OCI-LY3 (cell line): ENCODE results near the gene PARP8.

ENCODE experiments used
- EZH2phosphoT487 ChIP-seq: fragments of 200-600 bp; shearing (Covaris generic); IDR thresholded peaks from 2 replicates; pipeline ENCODE4 v1.6.1; 2018; ENCODE audit warnings: antibody characterized with exemption, mixed run types, low read depth
- TF ChIP-seq, protein P1 (sequence below): fragments of 200-600, 300-600 bp; sonication (generic); IDR thresholded peaks from 2 replicates; pipeline ENCODE4 v1.5.1; 2014; ENCODE audit warnings: antibody characterized with exemption, low read length, low read depth

DNA sequence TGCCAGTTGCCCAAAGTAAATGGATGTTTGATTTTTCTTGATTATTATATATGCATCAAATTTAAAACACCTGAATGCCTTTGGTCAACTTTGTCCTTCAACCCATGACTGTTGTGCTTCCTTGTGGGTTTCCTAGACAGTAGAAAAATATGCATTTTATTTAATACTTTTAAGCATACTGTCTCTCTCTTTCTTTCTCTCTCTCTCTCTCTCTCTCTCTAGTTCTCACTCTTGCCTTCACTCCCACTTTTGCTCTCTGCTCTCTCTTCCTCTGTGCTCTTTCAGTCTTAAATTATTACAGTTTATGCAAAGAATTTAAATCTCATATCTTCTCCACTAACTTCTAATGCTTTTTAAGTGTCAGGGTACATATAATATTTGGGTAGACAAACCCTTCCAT lies 173.0 kb downstream of the PARP8 start:
- TF ChIP-seq, protein P1, sequence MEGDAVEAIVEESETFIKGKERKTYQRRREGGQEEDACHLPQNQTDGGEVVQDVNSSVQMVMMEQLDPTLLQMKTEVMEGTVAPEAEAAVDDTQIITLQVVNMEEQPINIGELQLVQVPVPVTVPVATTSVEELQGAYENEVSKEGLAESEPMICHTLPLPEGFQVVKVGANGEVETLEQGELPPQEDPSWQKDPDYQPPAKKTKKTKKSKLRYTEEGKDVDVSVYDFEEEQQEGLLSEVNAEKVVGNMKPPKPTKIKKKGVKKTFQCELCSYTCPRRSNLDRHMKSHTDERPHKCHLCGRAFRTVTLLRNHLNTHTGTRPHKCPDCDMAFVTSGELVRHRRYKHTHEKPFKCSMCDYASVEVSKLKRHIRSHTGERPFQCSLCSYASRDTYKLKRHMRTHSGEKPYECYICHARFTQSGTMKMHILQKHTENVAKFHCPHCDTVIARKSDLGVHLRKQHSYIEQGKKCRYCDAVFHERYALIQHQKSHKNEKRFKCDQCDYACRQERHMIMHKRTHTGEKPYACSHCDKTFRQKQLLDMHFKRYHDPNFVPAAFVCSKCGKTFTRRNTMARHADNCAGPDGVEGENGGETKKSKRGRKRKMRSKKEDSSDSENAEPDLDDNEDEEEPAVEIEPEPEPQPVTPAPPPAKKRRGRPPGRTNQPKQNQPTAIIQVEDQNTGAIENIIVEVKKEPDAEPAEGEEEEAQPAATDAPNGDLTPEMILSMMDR, result no peak
- TF ChIP-seq EZH2phosphoT487, result no peak
